GM20000 (cell line): ENCODE data around the gene MRM3.
"Not testable (repeated sequence)": the region's sequence is repeated elsewhere in the genome, so short reads cannot be mapped to it uniquely, and the experiment has no call there.

Source experiments
- DNase-seq: peaks from one replicate; pipeline ENCODE4 v3.0.0; 2012; ENCODE audit warnings: low spot score
- TF ChIP-seq, protein P1 (sequence below): IDR thresholded peaks from 2 replicates; pipeline ENCODE4 v1.5.1; 2012; ENCODE audit warnings: mild to moderate bottlenecking, control low read depth; ENCODE audit errors: extremely low read depth, missing control alignments

Gene MRM3

DNA sequence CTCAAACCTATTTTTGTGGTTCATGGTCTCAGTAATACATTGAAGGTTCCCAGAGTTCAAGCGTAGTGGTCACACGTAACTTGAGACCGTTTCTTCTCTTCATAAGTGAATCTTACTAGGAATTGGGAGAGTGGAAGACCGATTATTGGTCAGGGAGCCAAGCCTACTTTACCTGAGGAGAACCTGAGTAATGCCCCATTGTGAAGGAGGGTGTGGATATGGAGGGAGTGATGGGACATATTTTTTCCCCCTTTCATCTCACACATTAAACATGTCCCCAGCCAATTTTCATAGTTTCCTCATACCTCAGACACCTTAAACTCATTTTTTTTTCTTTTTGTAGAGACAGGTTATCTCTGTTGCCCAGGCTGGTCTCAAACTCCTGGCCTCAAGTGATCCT lies 39.0 kb upstream of the MRM3 start:
- no peak for DNase-seq
- TF ChIP-seq, protein P1, sequence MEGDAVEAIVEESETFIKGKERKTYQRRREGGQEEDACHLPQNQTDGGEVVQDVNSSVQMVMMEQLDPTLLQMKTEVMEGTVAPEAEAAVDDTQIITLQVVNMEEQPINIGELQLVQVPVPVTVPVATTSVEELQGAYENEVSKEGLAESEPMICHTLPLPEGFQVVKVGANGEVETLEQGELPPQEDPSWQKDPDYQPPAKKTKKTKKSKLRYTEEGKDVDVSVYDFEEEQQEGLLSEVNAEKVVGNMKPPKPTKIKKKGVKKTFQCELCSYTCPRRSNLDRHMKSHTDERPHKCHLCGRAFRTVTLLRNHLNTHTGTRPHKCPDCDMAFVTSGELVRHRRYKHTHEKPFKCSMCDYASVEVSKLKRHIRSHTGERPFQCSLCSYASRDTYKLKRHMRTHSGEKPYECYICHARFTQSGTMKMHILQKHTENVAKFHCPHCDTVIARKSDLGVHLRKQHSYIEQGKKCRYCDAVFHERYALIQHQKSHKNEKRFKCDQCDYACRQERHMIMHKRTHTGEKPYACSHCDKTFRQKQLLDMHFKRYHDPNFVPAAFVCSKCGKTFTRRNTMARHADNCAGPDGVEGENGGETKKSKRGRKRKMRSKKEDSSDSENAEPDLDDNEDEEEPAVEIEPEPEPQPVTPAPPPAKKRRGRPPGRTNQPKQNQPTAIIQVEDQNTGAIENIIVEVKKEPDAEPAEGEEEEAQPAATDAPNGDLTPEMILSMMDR: no peak

DNA sequence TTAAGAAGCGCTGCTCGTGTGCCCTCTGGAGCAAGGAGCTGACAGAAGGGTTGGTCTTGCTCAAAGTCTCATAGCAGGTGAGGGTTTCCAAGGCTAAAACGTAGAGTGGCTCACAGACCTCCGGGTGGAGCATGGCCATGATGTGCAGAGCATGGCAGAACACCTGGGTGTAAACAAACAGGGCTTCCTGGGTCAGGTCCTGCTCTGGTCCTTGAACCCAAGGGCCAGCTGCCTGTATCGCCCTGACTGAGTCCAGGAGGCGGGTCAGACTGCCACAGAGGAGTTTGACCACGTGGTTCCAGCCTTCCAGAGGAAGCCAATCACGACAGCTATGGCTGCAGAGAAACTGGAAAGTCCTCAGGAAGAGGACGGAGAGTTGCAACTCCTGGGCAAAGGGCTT lies 37.2 kb upstream of the MRM3 start:
- TF ChIP-seq, protein P1: no peak

DNA sequence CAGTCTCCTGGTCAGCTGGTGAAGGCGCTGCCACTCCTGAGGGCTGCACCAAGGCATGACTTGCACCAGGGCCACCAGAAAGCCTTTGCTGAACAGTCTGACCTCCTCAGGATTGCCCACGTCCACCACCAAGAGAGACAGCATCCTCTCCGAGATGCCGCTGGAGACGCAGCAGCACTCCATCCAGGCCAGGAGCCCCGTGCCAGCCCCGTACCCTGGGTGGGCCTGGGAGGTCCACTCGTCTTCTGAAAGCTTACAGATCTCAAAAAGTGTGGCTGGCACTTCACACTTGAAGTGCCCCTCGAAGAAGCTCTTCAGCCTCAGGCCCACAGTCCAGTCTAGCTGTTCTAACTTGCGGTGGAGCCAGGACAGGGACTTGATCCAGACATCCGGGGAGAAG lies 36.7 kb upstream of the MRM3 start:
- TF ChIP-seq, protein P1: no peak
- DNase-seq: no peak

More for the DNA sequence above, 37.2 kb upstream of the MRM3 start:
- no peak for DNase-seq

DNA sequence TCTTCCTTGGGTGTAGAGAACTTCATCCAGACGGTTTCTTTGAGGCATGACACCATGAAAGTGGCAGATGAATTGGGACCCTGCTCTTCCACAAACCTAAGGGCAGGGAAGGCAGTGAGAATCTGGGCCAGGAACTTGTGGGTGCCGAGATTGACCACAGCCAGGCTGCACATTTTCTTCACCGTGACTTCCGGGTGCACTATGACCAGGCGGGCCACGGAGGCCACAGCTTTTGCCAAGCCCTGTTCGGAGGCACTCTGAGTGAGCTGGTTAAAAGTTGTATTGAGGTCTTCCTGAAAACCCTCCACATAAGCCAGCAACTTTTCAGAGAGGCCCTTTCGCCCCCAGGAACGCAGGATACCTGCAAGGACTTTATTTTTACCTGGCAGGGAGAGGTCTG lies 36.0 kb upstream of the MRM3 start:
- DNase-seq: no peak
- TF ChIP-seq, protein P1: no peak

DNA sequence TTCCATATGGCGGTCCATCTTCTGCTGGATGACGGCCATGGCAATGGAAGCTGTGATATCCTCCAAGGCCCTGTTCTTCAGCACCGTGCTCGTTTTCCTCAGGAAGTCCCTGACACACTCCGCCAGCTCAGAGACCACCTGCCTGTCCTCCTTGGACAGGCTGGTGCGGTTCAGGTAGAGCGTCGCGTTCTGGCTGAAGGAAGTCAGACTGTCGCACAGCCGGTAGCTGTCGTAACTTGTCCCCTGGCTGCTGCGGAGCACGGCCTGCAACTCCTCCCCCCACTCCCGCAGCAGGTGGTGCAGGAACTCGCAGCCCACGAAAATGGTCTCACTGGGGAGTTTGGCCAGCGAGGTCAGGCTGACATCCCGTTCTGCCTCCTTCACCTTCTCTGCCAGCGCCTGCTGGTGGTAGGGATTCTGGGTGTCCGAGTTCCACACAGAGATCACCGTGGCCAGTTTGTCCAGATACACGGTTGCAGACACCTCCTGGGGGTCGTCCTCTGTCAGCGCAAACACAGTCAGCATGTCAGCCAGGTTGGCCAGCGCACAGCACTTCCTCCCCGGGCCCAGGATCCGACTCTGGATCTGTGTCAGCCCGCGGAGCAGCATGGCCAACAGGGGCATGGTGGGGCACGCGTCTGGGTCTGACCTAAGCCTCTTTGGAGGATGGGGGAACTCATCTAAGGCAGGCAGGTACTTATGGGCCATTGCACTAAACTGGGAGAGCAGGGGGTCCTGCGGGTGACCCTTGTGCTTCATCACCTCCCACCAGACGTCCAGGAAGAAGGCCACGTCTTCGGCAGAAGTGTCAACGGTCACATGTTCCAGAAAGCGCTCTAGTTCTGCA lies 35.1 kb upstream of the MRM3 start:
- DNase-seq: no peak
- TF ChIP-seq, protein P1: no peak

DNA sequence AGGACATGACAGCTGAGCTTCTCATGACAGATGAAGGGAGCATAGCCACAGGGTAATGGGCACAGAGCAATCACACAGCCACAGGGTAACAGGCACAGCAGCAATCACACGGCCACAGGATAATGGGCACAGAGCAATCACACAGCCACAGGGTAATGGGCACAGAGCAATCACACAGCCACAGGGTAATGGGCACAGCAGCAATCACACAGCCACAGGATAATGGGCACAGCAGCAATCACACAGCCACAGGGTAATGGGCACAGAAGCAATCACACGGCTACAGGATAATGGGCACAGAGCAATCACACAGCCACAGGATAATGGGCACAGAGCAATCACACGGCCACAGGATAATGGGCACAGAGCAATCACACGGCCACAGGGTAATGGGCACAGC lies 33.5 kb upstream of the MRM3 start:
- DNase-seq: not testable (repeated sequence)

DNA sequence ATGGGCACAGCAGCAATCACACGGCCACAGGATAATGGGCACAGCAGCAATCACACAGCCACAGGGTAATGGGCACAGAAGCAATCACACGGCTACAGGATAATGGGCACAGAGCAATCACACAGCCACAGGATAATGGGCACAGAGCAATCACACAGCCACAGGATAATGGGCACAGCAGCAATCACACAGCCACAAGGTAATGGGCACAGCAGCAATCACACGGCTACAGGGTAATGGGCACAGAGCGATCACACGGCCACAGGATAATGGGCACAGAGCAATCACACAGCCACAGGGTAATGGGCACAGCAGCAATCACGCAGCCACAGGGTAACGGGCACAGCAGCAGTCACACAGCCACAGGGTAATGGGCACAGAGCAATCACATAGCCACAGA lies 32.8 kb upstream of the MRM3 start:
- DNase-seq: not testable (repeated sequence)

DNA sequence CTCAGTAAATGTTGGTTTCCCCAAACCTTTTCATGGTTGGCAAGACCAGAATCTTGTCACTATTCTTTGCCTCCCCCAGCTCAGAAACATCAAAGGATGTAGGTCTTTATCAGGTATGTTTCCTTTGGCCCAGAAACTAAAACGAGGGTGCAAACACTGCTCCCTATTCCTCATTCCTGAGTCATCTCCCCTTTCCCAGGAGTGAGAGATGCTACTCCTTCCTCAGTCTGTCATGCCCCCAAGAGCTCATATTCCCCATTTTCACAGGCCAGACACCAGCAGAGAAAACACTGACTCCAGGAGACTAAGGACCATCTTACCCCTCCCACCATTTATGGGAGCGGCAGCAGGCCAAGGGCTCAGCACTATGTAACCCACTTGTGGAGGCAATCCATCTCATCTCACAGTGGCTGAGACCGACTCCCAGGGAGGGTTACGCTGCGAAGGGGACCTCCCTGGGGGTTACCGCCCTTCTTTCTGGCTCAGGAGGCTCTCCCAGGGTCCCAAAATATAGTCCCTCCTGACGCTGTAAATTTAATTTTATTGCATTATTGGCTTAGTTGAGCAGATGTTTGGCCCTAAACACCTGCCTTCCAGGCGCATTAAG lies 31.6 kb upstream of the MRM3 start:
- TF ChIP-seq, protein P1: no peak
- no peak for DNase-seq
